Ureter (tissue), 1 donor: Measurements from ENCODE around the gene KCNJ10. TPM values are rescaled to one million over a fixed set of nuclear protein-coding genes. Genes with fewer than 3 reads are reported as not detected.

ENCODE experiments used
- DNase-seq: peaks from one replicate; pipeline ENCODE4 v3.0.0-alpha.2; 2020; ENCODE audit warnings: low spot score
- total RNA-seq: library from RNA; stranded (reverse); gene quantifications from one replicate; pipeline ENCODE4 v1.2.4, GENCODE V29; 2023
- donor health status: DM: yes; HTN: yes; CAD: no.

KCNJ10 gene
- total RNA-seq, 1 donor from 2014 or later: not detected

- DNase-seq: no peak
These were observed 80.0 kb downstream of the KCNJ10 start for GRCh38 chr1:159990005-159990404.

- DNase-seq: no peak
These were observed 80.4 kb downstream of the KCNJ10 start for GRCh38 chr1:159989581-159989980.

- DNase-seq: no peak
These were observed 82.0 kb downstream of the KCNJ10 start for GRCh38 chr1:159988006-159988405.

GRCh38 chr1:159987186-159987585, 82.8 kb downstream of the KCNJ10 start:
- no peak for DNase-seq

GRCh38 chr1:159986531-159986930, 83.4 kb downstream of the KCNJ10 start:
- DNase-seq: peak; percentile 8

GRCh38 chr1:159986093-159986492, 83.9 kb downstream of the KCNJ10 start:
- DNase-seq: peak; percentile 22

- DNase-seq: peak; percentile 26
These were observed 84.5 kb downstream of the KCNJ10 start for GRCh38 chr1:159985473-159985872.

GRCh38 chr1:159983681-159984080, 86.3 kb downstream of the KCNJ10 start:
- DNase-seq: no peak

GRCh38 chr1:159982280-159982679, 87.7 kb downstream of the KCNJ10 start:
- no peak for DNase-seq

- DNase-seq: no peak
These were observed 88.5 kb downstream of the KCNJ10 start for GRCh38 chr1:159981351-159982055.

- DNase-seq: no peak
These were observed 89.2 kb downstream of the KCNJ10 start for GRCh38 chr1:159980786-159981185.

GRCh38 chr1:159980076-159980475, 89.9 kb downstream of the KCNJ10 start:
- no peak for DNase-seq

- no peak for DNase-seq
These were observed 90.7 kb downstream of the KCNJ10 start for GRCh38 chr1:159979257-159979656.

GRCh38 chr1:159978107-159978398, 91.9 kb downstream of the KCNJ10 start:
- no peak for DNase-seq

- no peak for DNase-seq
These were observed 92.4 kb downstream of the KCNJ10 start for GRCh38 chr1:159977364-159978106.

GRCh38 chr1:159974350-159974965, 95.5 kb downstream of the KCNJ10 start:
- no peak for DNase-seq

- no peak for DNase-seq
These were observed 96.5 kb downstream of the KCNJ10 start for GRCh38 chr1:159973350-159973940.

- no peak for DNase-seq
These were observed 97.3 kb downstream of the KCNJ10 start for GRCh38 chr1:159972443-159973205.

- DNase-seq: no peak
These were observed 99.0 kb downstream of the KCNJ10 start for GRCh38 chr1:159970932-159971342.

GRCh38 chr1:159968901-159969300, 101.1 kb downstream of the KCNJ10 start:
- no peak for DNase-seq

- no peak for DNase-seq
These were observed 104.7 kb downstream of the KCNJ10 start for GRCh38 chr1:159965263-159965662.

- DNase-seq: no peak
These were observed 105.8 kb downstream of the KCNJ10 start for GRCh38 chr1:159964144-159964543.
